GM12892 (cell line): ENCODE measurements around the gene MICAL3.
A peak's percentile ranks its signal among the peaks of the same experiment; 100 is the strongest.

ENCODE experiments used
- POLR2A ChIP-seq: IDR thresholded peaks from 2 replicates; pipeline ENCODE4 v1.6.1; 2011; ENCODE audit warnings: low read depth, low read length, control low read depth
- POLR2AphosphoS5 ChIP-seq: IDR thresholded peaks from 2 replicates; pipeline ENCODE4 v1.6.1; 2011; ENCODE audit warnings: low read depth, low read length, control low read depth
- TAF1 ChIP-seq: IDR thresholded peaks from 2 replicates; pipeline ENCODE4 v1.6.1; 2011; ENCODE audit warnings: low read depth, mild to moderate bottlenecking, control low read depth, low read length, borderline replicate concordance

DNA sequence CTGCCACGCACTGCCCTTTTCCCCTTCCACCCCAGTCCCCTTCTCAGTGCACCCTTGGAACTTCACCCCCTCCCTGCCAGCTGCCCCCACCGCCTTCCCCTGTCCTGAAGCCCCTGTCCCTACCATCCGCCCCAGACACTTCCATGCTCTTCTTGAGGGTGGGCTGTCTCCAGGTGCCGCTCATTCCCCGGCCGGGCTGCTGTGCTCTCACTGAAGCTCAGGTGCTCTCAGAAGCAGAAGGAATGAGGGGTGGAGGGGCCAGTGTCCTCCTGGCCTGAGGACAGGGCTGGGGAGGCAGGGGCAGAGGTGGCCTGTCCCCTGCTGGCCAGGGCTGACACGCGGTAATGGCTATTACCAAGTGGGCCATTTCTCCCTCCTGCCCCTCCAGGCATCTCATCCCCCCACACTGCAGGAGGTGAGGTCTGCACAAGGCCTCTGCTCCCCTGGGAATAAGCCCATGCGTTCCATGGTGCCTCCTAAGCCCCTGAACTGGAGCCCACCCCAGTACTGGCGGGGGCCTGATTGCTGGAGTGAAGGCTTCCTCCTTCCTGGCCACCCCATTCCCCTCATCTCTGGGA, 243.5 kb downstream of the MICAL3 start:
- peak; percentile 19; the same call in 1 of the 2 replicates for TF ChIP-seq POLR2A
- no peak for TF ChIP-seq POLR2AphosphoS5
- TF ChIP-seq TAF1 = no peak
